ENCODE measurements around the gene SPATA2. TPM values are rescaled to one million over a fixed set of nuclear protein-coding genes. Genes with fewer than 3 reads are reported as not detected.
A peak's percentile ranks its signal among the peaks of the same experiment; 100 is the strongest.

Gene SPATA2
- total and polyA plus RNA-seq, 7 donors = 2.1 to 12.5 (median 4.7) TPM

DNA sequence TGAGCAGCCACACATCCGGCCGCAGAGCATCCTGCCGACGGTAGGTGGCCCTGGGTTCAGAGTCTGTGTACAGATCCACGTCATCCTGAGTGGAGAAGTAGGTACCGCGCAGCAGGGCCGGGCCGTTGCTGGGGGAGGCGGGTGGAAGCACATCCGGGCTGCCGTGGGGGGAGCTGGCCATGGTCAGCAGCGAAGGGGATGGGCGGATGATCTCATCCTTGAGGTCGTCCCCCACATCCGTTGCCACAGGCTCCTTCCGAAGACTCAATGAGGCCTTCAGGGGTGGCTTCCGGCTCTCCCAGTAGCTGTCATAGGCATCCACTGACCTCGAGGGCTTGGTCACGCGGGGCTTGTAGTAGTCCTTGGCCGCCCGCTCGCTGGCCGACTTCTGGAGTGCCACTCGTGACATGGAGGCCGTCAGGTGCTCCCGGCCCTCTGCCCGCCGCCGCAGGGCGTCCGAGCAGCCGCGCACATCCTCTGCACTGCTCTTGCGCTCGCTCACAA, 9.2 kb downstream of the SPATA2 start:
- Histone ChIP-seq H3K4me1 (peaks cover 0 to 18% (median 15%) of the 10 kb centered on the region in 4 donors), H3K4me3 (no peak overlapping the region), H3K9me3 (no peaks in the 10 kb centered on the region), H3K27ac (no peak overlapping the region), H3K27me3 (no peaks in the 10 kb centered on the region), H3K36me3 (peaks cover 0 to 69% (median 29%) of the 10 kb centered on the region in 4 donors)
- peak; percentile 56 for DNase-seq
- 94 to 96% methylated on average over 37 of the region's 37 CpGs for WGBS, 2 donors
- TF ChIP-seq POLR2AphosphoS5 (IDR thresholded peaks at IDR 0.05) = no peak
- no peak for TF ChIP-seq CTCF (IDR thresholded peaks at IDR 0.05)
- TF ChIP-seq POLR2A (IDR thresholded peaks at IDR 0.05) = no peak
- TF ChIP-seq EP300 (IDR thresholded peaks at IDR 0.05) = no peak
- intact Hi-C loops (cut with DNase I) = no loop called here

DNA sequence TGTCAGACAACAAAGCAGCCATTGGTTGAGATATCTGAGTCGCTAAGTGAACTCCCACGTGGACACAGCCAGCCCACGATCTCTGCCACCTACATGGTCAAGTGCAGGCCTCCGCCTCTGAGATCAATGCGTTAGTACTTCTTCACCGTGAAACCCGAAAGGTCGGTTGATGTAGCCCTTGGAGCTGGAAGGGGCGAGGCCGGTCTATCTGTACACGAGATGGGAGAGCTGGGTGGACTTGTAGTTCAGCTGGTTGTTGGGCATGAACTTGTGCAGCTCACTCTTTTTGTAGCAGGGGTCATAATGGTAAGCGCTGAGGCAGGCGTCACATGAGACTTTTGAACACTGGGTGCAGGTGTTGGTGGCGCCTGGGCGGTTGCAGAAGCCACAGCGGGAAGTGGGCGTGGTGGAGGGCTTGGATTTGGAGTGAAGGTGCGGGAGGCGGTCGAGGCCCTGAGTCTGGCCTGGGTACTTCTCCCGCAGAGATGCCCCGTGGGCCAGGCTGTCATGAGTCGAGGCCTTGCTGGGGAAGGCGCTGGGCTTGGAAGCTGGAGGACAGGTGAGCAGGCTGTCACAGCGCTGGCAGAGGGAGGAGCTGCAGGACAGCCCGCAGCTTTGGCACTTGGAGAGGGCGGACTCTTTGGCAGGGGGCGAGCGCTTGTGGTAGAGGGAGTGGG, 9.8 kb downstream of the SPATA2 start:
- 96% methylated on average over 29 of the region's 29 CpGs for WGBS, 2 donors
- Histone ChIP-seq H3K4me3 (no peak overlapping the region), H3K27ac (no peak overlapping the region), H3K36me3 (peaks cover 0 to 69% (median 29%) of the 10 kb centered on the region in 4 donors), H3K27me3 (no peaks in the 10 kb centered on the region), H3K4me1 (peaks cover 0 to 21% (median 13%) of the 10 kb centered on the region in 4 donors), H3K9me3 (no peaks in the 10 kb centered on the region)
- DNase-seq = peak; percentile 61
- TF ChIP-seq CTCF (IDR thresholded peaks at IDR 0.05) (no peak), POLR2AphosphoS5 (IDR thresholded peaks at IDR 0.05) (no peak), EP300 (IDR thresholded peaks at IDR 0.05) (no peak), POLR2A (IDR thresholded peaks at IDR 0.05) (no peak)
- intact Hi-C loops (cut with DNase I) = no loop called here

- Histone ChIP-seq H3K36me3 (peaks cover 0 to 65% (median 29%) of the 10 kb centered on the region in 4 donors), H3K27ac (no peak overlapping the region), H3K27me3 (no peaks in the 10 kb centered on the region), H3K9me3 (no peaks in the 10 kb centered on the region), H3K4me3 (no peak overlapping the region), H3K4me1 (peaks cover 0 to 12% (median 6%) of the 10 kb centered on the region in 4 donors)
- intact Hi-C loops (cut with DNase I) = no loop called here
- TF ChIP-seq POLR2A (IDR thresholded peaks at IDR 0.05) (no peak), CTCF (IDR thresholded peaks at IDR 0.05) (no peak), EP300 (IDR thresholded peaks at IDR 0.05) (no peak), POLR2AphosphoS5 (IDR thresholded peaks at IDR 0.05) (no peak)
- WGBS, 2 donors = 90 to 93% methylated on average over 17 of the region's 17 CpGs
- DNase-seq = peak; percentile 32
These were observed 10.7 kb downstream of the SPATA2 start for GRCh38 chr20:49904440-49905214.

GRCh38 chr20:49901588-49901987, 13.7 kb downstream of the SPATA2 start:
- peak in 1 of 4 donors; percentile 60 for TF ChIP-seq POLR2AphosphoS5 (IDR thresholded peaks at IDR 0.05)
- TF ChIP-seq EP300 (IDR thresholded peaks at IDR 0.05) = no peak
- WGBS, 2 donors = 68 to 91% methylated on average over 5 of the region's 5 CpGs
- H3K4me3 ChIP-seq = no peak overlapping the region
- H3K9me3 ChIP-seq = no peaks in the 10 kb centered on the region
- H3K4me1 ChIP-seq = peaks cover 0 to 11% (median 6%) of the 10 kb centered on the region in 4 donors
- peak; percentile 63 for DNase-seq
- intact Hi-C loops (cut with DNase I) = no loop called here
- H3K27me3 ChIP-seq = no peaks in the 10 kb centered on the region
- peaks cover 0 to 36% (median 18%) of the 10 kb centered on the region in 4 donors for H3K36me3 ChIP-seq
- peak overlapping the region in 1 of 4 donors; percentile 2 for H3K27ac ChIP-seq
